Keratinocyte (primary cell): Measurements from ENCODE around the gene SLC39A10.

Experiments used
- EZH2 ChIP-seq: IDR thresholded peaks from one replicate; pipeline ENCODE4 v1.6.1; 2012; ENCODE audit warnings: inconsistent platforms, mild to moderate bottlenecking, low read length, moderate library complexity
- TF ChIP-seq, protein P1 (sequence below), 3 experiments: IDR thresholded peaks in 1 of 3; conservative IDR thresholded peaks in 1 of 3; optimal IDR thresholded peaks in 1 of 3; 2 replicates in 2 of 3; 3 replicates in 1 of 3; pipeline versions ENCODE3 to v1.5.1; 2011; ENCODE audit warnings: low read length in 3 of 3, mild to moderate bottlenecking in 3 of 3, moderate library complexity in 2 of 3, control low read depth in 1 of 3, inconsistent platforms in 1 of 3; ENCODE audit not compliant: insufficient read depth in 2 of 3; ENCODE audit errors: extremely low read depth in 1 of 3

DNA sequence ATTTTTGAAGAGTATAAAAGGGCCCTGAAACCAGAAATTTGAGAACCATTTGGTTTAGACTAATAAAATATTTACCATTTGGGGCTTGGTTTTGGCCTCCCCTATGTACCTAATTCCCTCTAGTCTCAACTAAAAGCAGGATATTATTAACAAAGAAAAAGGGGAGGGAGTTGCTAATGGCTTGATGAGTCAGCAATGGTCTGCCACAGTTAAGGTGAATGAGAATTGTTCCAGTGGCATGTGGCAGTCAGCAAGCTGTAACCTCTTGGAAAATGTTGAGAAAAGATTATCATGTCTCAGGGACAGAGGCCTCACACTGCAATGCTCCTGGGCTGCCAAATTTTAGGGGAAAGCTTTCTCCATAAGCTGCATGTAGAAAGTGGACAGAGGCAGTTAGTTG is 20.1 kb upstream of the SLC39A10 start:
- TF ChIP-seq, protein P1, sequence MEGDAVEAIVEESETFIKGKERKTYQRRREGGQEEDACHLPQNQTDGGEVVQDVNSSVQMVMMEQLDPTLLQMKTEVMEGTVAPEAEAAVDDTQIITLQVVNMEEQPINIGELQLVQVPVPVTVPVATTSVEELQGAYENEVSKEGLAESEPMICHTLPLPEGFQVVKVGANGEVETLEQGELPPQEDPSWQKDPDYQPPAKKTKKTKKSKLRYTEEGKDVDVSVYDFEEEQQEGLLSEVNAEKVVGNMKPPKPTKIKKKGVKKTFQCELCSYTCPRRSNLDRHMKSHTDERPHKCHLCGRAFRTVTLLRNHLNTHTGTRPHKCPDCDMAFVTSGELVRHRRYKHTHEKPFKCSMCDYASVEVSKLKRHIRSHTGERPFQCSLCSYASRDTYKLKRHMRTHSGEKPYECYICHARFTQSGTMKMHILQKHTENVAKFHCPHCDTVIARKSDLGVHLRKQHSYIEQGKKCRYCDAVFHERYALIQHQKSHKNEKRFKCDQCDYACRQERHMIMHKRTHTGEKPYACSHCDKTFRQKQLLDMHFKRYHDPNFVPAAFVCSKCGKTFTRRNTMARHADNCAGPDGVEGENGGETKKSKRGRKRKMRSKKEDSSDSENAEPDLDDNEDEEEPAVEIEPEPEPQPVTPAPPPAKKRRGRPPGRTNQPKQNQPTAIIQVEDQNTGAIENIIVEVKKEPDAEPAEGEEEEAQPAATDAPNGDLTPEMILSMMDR (optimal IDR thresholded peaks at IDR 0.05 in 1 of 3, IDR thresholded peaks at IDR 0.05 in 1 of 3, conservative IDR thresholded peaks at IDR 0.05 in 1 of 3; ENCODE audit: extremely low read depth in 1 of 3, insufficient read depth in 2 of 3, low read length in 3 of 3): no peak
- no peak for TF ChIP-seq EZH2
